ENCODE data around the gene IFNA7.
"Not testable (repeated sequence)": the region's sequence is repeated elsewhere in the genome, so short reads cannot be mapped to it uniquely, and the experiment has no call there.

IFNA7 gene

DNA sequence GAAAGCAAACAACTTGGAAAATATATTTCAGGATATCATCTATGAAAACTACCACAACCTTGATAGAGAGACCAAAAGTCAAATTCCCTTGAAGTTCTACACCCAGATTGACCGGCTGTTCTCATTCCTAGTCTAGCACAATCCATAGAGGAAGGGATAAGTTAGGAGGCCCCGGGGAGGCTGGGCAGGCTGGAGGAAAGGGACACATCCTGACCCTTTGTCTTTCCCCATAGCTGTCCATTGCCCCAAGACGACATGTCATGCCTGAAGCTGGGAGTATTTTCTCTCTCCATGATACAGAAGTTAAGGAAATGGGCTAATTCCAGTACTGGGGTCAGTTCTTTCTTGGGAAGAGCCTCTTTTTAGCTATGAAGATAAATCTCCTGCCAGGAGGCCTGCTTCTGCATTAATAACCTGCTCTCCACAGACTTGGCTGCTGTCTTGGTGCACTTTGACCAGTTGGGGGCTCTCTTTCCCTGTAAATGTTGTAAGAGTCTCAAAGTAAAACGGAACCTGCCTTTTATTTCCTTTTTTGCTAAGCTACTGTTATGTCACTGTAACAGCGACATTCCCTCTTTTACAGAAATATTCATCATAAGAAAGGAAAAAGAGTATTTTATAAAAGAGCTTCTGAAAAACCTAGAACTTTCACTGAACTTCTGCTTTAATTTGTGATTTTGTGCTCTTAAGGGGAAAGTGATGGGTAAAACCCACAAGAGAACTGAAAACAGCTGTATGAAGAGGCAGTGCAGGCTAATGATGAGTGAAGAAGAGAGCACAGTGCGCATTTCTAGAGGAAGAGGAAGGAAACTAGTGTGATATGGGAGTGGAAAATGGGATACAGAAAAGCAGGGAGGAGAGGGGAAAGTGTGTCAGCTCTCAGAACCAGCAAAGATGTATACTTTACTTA is 6.9 kb downstream of the IFNA7 start:
- not testable (repeated sequence) for H3K4me3 ChIP-seq (ENCODE audit: low read depth, low read length)
- DNase-seq (ENCODE audit: low read depth) = peak; percentile 45
- TF ChIP-seq, protein P1, sequence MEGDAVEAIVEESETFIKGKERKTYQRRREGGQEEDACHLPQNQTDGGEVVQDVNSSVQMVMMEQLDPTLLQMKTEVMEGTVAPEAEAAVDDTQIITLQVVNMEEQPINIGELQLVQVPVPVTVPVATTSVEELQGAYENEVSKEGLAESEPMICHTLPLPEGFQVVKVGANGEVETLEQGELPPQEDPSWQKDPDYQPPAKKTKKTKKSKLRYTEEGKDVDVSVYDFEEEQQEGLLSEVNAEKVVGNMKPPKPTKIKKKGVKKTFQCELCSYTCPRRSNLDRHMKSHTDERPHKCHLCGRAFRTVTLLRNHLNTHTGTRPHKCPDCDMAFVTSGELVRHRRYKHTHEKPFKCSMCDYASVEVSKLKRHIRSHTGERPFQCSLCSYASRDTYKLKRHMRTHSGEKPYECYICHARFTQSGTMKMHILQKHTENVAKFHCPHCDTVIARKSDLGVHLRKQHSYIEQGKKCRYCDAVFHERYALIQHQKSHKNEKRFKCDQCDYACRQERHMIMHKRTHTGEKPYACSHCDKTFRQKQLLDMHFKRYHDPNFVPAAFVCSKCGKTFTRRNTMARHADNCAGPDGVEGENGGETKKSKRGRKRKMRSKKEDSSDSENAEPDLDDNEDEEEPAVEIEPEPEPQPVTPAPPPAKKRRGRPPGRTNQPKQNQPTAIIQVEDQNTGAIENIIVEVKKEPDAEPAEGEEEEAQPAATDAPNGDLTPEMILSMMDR (conservative IDR thresholded peaks at IDR 0.05; ENCODE audit: low read depth, low read length) = peak; percentile 67

DNA sequence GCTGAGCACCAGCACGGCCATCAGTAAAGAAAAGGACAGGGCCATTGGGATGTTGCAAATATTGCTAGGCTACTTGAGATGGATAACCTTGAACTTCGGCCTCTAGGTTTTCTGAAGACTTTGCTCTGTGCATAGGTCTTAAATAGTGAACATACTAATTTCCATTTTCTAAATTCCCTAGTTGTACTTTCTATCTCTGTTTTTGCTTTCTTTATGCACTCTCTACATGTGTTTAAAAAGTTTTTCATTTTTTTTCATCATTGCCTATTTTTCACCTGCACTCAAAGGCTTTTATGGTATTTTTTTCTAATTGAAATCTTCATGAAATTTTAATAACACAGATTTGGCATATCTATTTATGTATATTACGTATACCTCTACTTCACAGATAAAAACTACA is 14.5 kb downstream of the IFNA7 start, which contains the start of gene IFNA4:
TSS of gene IFNA4 (minus strand) at position 101 of the 400 bp plus-strand sequence. CDS start at position 45, 56 bp downstream.
- H3K4me3 ChIP-seq (ENCODE audit: low read depth, low read length); DNase-seq (ENCODE audit: low read depth): not testable (repeated sequence)

DNA sequence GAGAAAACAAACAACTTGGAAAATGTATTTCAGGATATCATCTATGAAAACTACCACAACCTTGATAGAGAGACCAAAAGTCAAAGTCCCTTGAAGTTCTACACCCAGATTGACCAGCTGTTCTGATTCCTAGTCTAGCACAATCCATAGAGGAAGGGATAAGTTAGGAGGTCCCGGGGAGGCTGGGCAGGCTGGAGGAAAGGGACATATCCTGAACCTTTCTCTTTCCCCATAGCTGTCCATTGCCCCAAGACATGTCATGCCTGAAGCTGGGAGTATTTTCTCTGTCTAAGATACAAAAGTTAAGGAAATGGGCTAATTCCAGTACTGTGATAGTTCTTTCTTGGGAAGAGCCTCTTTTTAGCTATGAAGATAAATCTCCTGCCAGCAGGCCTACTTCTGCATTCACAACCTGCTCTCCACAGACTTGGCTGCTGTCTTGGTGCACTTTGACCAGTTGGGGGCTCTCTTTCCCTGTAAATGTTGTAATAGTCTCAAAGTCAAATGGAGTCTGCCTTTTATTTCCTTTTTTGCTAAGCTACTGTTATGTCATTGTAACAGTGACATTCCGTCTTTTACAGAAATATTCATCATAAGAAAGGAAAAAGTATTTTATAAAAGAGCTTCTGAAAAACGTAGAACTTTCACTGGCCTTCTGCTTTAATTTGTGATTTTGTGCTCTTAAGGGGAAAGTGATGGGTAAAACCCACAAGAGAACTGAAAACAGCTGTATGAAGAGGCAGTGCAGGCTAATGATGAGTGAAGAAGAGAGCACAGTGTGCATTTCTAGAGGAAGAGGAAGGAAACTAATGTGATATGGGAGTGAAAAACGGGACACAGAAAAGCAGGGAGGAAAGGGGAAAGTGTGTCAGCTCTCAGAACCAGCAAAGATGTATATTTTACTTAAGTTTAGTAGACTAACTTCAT is 18.9 kb downstream of the IFNA7 start:
- TF ChIP-seq, protein P1 (conservative IDR thresholded peaks at IDR 0.05; ENCODE audit: low read depth, low read length) = peak; percentile 64
- peak; percentile 38 for DNase-seq (ENCODE audit: low read depth)
- H3K4me3 ChIP-seq (ENCODE audit: low read depth, low read length) = not testable (repeated sequence)

DNA sequence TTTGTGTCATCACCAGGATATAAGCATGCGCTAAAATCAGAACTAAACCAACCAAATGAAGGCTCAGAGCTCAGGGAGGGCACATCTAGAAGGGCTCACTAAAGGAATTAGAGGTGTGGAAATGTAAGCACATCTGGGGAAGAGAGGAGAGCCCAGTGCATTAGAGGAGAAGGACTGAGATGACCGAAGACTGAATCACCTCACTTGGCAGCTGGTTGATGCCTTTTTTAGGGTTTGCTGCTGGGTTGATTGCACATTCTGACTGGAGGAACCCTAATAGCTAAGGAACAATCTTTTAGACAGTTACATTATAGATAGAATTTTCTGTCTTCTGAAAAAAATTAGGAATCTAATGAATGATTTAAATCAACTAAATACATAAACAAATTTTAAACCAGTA is 27.3 kb downstream of the IFNA7 start:
- TF ChIP-seq, protein P1 (conservative IDR thresholded peaks at IDR 0.05; ENCODE audit: low read depth, low read length) = no peak
- H3K4me3 ChIP-seq (ENCODE audit: low read depth, low read length) = no peak overlapping the region
- DNase-seq (ENCODE audit: low read depth) = no peak

DNA sequence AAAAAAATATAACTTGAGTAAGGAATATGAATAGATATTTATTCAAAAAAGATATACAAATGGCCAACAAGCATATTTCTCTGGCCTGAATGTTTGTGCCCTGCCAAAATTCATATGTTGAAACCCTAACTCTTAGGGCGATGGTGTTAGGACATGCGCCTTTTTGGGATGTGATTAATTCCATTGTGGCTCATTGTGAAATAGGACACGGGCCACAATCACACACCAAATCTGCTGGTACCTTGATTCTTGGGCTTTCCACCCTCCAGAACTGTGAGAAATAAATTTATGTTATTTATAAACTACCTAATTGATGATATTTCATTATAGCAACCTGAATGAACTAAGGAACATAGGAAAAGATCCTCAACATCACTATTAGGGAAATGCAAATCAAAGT is 29.8 kb downstream of the IFNA7 start:
- no peak overlapping the region for H3K4me3 ChIP-seq (ENCODE audit: low read depth, low read length)
- TF ChIP-seq, protein P1 (conservative IDR thresholded peaks at IDR 0.05; ENCODE audit: low read depth, low read length) = no peak
- DNase-seq (ENCODE audit: low read depth) = no peak

DNA sequence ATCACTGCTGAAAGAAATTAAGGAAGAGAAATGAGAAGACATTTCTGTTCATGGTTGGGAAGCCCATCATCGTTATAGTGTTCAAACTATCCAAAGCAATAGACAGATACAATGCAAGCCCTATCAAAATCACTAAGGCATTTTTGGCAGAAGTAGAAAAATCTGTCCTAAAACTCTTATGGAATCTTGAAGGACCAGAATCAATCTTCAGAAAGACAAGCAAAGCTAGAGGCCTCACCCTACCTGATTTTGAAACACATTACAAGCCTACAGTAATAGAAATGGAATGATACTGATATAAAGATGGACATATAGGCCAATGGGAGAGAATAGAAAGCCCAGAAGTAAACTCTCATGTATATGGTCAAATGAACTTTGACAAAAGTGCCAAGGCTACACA is 30.7 kb downstream of the IFNA7 start:
- TF ChIP-seq, protein P1 (conservative IDR thresholded peaks at IDR 0.05; ENCODE audit: low read depth, low read length) = no peak
- no peak for DNase-seq (ENCODE audit: low read depth)
- no peak overlapping the region for H3K4me3 ChIP-seq (ENCODE audit: low read depth, low read length)

DNA sequence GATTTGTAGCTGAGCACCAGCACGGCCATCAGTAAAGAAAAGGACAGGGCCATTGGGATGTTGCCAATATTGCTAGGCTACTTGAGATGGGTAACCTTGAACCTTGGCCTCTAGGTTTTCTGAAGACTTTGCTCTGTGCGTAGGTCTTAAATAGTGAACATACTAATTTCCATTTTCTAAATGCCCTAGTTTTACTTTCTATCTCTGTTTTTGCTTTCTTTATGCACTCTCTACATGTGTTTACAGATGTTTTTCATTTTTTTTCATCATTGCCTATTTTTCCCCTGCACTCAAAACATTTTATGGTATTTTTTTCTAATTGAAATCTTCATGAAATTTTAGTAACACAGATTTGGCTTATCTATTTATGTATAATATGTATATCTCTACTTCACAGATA is 35.4 kb downstream of the IFNA7 start, which contains the start of gene IFNA21:
TSS of gene IFNA21 (minus strand) at position 101 of the 400 bp plus-strand sequence. CDS start at position 53, 48 bp downstream.
- not testable (repeated sequence) for DNase-seq (ENCODE audit: low read depth); H3K4me3 ChIP-seq (ENCODE audit: low read depth, low read length)
